ENCODE data around the gene GIT1. TPM values are rescaled to one million over a fixed set of nuclear protein-coding genes. Genes with fewer than 3 reads are reported as not detected.

Gene GIT1
- total and polyA plus RNA-seq, 2 donors (not counting 3 experiments of a cell fraction or from before 2014, with no cell fraction given) = 75.5 to 92.5 TPM

DNA sequence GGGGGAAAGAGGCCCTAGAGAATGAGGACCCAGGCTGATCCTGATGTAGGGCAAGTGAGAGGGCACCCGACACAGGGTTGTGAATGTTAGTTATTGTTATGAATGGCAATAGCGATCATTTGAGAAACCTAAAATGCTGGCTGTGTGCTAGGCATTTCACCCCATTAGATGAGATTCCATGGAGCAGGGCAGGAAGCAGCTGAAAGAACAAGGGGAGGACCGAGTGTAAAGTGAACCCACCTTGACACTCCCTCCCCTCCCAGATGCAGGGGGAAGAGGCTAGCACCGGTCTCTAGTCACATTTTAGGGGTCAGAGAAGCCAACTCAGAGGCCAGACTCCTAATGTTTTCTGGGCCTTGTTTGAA lies 33.8 kb upstream of the GIT1 start:
- DNase-seq (ENCODE audit: low read depth, low spot score) (no peak), FAIRE-seq (no peak)
- H3K9me1 ChIP-seq (replicated peaks; ENCODE audit: control insufficient read depth, extremely low read depth, insufficient read depth, low read length) = no peaks in the 10 kb centered on the region
- H3K27ac ChIP-seq (ENCODE audit: insufficient read depth, low read depth, low read length) = no peak overlapping the region
- ChIA-PET POLR2A (interaction anchor here (0.6 kb wide), 1 partner anchor 32 kb away, joined by 3 read pairs; no protein-coding TSS in a partner anchor), CTCF (interaction anchor here (0.6 to 1.8 kb wide), 4 partner anchors 121 to 470 kb away, joined by 3 to 12 read pairs (median 4); no protein-coding TSS in a partner anchor)
- H4K20me1 ChIP-seq (replicated peaks; ENCODE audit: control insufficient read depth, extremely low read depth, insufficient read depth, low read length) = no peaks in the 10 kb centered on the region
- dilution Hi-C loops (cut with MboI; ENCODE audit: extremely low pct_ligation_motif_present, low sequenced_read_pairs) = no loop called here
- no peaks in the 10 kb centered on the region for H3K9me3 ChIP-seq (replicated peaks; ENCODE audit: control insufficient read depth, insufficient read depth, low read length)
- peak overlapping the region; percentile 32 for H3K4me2 ChIP-seq (ENCODE audit: insufficient read depth, low read length)
- peak overlapping the region in 1 of 3 experiments; percentile 71 for H3K4me3 ChIP-seq (replicated peaks in 1 of 3; ENCODE audit: insufficient read depth in 1 of 3, low read depth in 1 of 3, low read length in 3 of 3)
- no TSS peak for BruUV-seq (replicated peaks)
- H3K4me1 ChIP-seq (ENCODE audit: control insufficient read depth, extremely low read depth, insufficient read depth, low read length) = peaks cover 6% of the 10 kb centered on the region
- H3K9ac ChIP-seq (replicated peaks; ENCODE audit: extremely low read depth, insufficient read depth, low read length) = no peak overlapping the region
- H3K36me3 ChIP-seq (ENCODE audit: control insufficient read depth in 2 of 2, extremely low read depth in 1 of 2, insufficient read depth in 2 of 2, low read length in 2 of 2) = peaks cover 0 to under 1% of the 10 kb centered on the region in 2 experiments
- H3K79me2 ChIP-seq (ENCODE audit: control insufficient read depth, insufficient read depth, low read length) = no peaks in the 10 kb centered on the region
- H3K27me3 ChIP-seq (ENCODE audit: control insufficient read depth in 2 of 2, insufficient read depth in 2 of 2, low read length in 2 of 2) = no peaks in the 10 kb centered on the region
- intact Hi-C loops (cut with micrococcal nuclease) = no loop called here
- TF ChIP-seq JUN (IDR thresholded peaks at IDR 0.05; ENCODE audit: borderline replicate concordance, insufficient read depth, insufficient read length, low read depth) (no peak), POLR2AphosphoS5 (IDR thresholded peaks at IDR 0.05; ENCODE audit: insufficient read depth, low read depth, low read length) (no peak), GATA2 (IDR thresholded peaks at IDR 0.05; ENCODE audit: insufficient read depth, insufficient read length, low read depth, low read length) (no peak), FOS (IDR thresholded peaks at IDR 0.05; ENCODE audit: borderline replicate concordance, insufficient read depth, low read length) (no peak), POLR2A (IDR thresholded peaks at IDR 0.05; ENCODE audit: low read depth, low read length) (no peak), MYC (IDR thresholded peaks at IDR 0.05; ENCODE audit: low read depth, low read length) (no peak), EZH2 (IDR thresholded peaks at IDR 0.05; ENCODE audit: borderline replicate concordance, low read depth, low read length, severe bottlenecking) (no peak)
- TF ChIP-seq, protein P1, sequence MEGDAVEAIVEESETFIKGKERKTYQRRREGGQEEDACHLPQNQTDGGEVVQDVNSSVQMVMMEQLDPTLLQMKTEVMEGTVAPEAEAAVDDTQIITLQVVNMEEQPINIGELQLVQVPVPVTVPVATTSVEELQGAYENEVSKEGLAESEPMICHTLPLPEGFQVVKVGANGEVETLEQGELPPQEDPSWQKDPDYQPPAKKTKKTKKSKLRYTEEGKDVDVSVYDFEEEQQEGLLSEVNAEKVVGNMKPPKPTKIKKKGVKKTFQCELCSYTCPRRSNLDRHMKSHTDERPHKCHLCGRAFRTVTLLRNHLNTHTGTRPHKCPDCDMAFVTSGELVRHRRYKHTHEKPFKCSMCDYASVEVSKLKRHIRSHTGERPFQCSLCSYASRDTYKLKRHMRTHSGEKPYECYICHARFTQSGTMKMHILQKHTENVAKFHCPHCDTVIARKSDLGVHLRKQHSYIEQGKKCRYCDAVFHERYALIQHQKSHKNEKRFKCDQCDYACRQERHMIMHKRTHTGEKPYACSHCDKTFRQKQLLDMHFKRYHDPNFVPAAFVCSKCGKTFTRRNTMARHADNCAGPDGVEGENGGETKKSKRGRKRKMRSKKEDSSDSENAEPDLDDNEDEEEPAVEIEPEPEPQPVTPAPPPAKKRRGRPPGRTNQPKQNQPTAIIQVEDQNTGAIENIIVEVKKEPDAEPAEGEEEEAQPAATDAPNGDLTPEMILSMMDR (IDR thresholded peaks at IDR 0.05; ENCODE audit: extremely low read depth in 1 of 2, insufficient read depth in 1 of 2, low read depth in 1 of 2, low read length in 2 of 2) = no peak
- TF ChIP-seq, protein P2, sequence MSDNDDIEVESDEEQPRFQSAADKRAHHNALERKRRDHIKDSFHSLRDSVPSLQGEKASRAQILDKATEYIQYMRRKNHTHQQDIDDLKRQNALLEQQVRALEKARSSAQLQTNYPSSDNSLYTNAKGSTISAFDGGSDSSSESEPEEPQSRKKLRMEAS (IDR thresholded peaks at IDR 0.05; ENCODE audit: insufficient read depth, insufficient read length) = no peak
- H2AFZ ChIP-seq (ENCODE audit: low read depth, low read length) = peak overlapping the region; percentile 70
